ENCODE results near the gene NPAS4. TPM values are rescaled to one million over a fixed set of nuclear protein-coding genes. Genes with fewer than 3 reads are reported as not detected.
"Not testable (repeated sequence)": the region's sequence is repeated elsewhere in the genome, so short reads cannot be mapped to it uniquely, and the experiment has no call there.

NPAS4 gene
- total RNA-seq, 2 donors from 2014 or later, result 0.19 TPM; not detected in 1

DNA sequence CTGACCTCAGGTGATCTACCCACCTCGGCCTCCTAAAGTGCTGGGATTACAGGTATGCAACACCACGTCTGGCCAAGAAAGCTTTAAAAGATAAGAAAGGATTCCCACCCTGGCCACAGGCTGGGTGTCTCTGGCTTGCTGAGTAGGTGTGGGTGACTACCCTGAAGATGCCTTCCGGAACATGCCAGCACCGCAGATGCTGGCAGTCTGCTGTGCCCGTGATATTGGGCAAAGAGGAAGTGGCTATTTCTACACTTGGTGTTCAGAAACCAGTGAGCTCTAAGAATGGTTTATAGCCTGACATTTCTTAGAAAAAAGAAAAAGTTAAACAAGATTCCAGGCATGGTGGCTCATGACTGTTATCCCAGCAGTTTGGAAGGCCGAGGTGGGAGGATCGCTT is 11.8 kb downstream of the NPAS4 start:
- H3K27ac ChIP-seq, result no peak overlapping the region

DNA sequence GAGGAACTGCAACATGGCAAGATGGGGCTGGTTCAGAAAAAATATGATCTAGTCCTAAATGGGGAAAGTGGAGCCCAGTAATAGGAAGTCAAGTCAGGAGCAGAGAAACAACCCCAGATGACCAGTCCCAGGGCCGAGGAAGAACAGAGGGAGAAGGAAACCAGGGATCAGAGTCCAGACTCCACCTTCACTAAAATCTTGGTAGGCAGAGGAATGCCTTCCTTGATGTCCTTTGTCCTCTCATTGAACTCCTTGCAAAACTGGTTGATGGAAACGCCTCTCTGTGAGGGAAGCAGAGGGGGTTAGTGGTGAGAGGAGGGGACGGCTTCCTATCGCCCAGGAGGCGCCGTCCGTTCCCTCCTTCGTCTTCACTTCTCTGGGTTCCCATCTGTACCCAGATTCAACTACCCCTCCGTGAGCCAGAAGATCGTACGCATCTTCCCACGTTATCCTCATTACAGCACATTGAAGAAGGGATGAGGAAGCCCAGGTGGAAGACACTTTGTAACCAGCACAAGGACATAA is 17.2 kb downstream of the NPAS4 start:
- DNase-seq (ENCODE audit: low spot score), result no peak
- TF ChIP-seq, protein P1, sequence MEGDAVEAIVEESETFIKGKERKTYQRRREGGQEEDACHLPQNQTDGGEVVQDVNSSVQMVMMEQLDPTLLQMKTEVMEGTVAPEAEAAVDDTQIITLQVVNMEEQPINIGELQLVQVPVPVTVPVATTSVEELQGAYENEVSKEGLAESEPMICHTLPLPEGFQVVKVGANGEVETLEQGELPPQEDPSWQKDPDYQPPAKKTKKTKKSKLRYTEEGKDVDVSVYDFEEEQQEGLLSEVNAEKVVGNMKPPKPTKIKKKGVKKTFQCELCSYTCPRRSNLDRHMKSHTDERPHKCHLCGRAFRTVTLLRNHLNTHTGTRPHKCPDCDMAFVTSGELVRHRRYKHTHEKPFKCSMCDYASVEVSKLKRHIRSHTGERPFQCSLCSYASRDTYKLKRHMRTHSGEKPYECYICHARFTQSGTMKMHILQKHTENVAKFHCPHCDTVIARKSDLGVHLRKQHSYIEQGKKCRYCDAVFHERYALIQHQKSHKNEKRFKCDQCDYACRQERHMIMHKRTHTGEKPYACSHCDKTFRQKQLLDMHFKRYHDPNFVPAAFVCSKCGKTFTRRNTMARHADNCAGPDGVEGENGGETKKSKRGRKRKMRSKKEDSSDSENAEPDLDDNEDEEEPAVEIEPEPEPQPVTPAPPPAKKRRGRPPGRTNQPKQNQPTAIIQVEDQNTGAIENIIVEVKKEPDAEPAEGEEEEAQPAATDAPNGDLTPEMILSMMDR (IDR thresholded peaks at IDR 0.05), result no peak
- H3K36me3 ChIP-seq, result peaks cover 18% of the 10 kb centered on the region
- H3K27me3 ChIP-seq, result no peaks in the 10 kb centered on the region
- H3K4me3 ChIP-seq, result peak overlapping the region; percentile 71 to 80
- peaks cover 0 to 10% of the 10 kb centered on the region in 2 donors for H3K4me1 ChIP-seq
- peaks cover 0 to 3% of the 10 kb centered on the region in 2 donors for H3K9me3 ChIP-seq
- H3K27ac ChIP-seq, result peak overlapping the region; percentile 70 to 89

More for the DNA sequence above, 11.8 kb downstream of the NPAS4 start:
- peaks cover 0 to 2% of the 10 kb centered on the region in 2 donors for H3K4me1 ChIP-seq
- H3K9me3 ChIP-seq, result no peaks in the 10 kb centered on the region
- H3K36me3 ChIP-seq, result peaks cover 18% of the 10 kb centered on the region
- H3K27me3 ChIP-seq, result no peaks in the 10 kb centered on the region
- no peak overlapping the region for H3K4me3 ChIP-seq
- no peak for DNase-seq (ENCODE audit: low spot score)
- TF ChIP-seq, protein P1 (IDR thresholded peaks at IDR 0.05), result no peak

DNA sequence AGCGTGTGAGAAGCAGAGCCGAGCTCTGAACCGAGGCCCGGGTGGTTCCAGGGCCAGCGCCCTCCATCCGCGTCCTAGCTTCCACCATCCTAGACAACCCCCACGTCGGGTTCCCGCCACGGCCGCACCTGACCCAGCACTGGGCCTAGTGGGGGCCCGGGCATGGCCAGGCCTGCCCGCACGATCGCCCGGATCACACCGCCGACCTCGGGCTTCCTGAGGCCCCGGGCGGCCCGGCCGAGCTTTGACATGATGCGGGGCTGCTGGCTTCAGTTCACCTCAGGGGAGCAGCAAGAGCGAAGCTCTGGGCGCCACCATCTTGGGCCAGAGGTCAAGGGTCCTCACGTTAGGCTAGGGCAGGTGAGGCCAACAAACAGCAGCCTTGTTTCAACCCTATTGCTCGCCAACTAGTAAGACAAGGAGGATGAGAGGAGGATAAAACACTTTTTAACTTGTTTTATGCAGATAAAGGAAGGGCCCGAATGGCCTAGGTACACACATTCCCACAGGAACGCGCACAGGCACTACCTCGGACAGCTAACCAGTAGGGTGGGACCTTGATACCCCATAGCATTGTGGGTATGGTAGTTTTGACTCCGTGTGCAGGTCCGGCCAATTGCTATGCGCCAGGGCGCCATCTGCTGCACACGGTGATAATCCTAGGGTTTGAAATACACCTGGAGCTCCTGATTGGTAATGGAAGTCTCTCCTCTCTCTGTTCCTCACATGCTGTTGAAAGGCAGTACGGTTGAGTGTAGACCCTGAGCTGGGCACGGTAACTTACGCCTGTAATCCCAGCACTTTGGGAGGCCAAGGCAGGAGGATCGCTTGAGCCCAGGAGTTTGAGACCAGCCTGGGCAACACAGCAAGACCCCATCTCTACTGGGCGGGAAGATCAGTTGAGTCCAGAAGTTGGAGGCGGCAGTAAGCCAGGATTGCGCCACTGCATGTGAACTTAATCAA is 17.9 kb downstream of the NPAS4 start, which contains the start of gene MRPL11:
Gene MRPL11 (minus strand): TSS at position 345 of the 963 bp plus-strand sequence. CDS start 94 bp downstream, at position 251.
- peak; percentile 83 for DNase-seq (ENCODE audit: low spot score)
- H3K27ac ChIP-seq, result peak within 1 kb of the TSS; percentile 70 to 89
- H3K9me3 ChIP-seq, result peaks cover 0 to 11% of the 10 kb centered on the region in 2 donors
- TF ChIP-seq, protein P1 (IDR thresholded peaks at IDR 0.05), result peak; percentile 57 to 81
- peaks cover 18% of the 10 kb centered on the region for H3K36me3 ChIP-seq
- H3K4me1 ChIP-seq, result peaks cover 0 to 10% of the 10 kb centered on the region in 2 donors
- H3K4me3 ChIP-seq, result peak within 1 kb of the TSS; percentile 71 to 80
- H3K27me3 ChIP-seq, result no peaks in the 10 kb centered on the region

DNA sequence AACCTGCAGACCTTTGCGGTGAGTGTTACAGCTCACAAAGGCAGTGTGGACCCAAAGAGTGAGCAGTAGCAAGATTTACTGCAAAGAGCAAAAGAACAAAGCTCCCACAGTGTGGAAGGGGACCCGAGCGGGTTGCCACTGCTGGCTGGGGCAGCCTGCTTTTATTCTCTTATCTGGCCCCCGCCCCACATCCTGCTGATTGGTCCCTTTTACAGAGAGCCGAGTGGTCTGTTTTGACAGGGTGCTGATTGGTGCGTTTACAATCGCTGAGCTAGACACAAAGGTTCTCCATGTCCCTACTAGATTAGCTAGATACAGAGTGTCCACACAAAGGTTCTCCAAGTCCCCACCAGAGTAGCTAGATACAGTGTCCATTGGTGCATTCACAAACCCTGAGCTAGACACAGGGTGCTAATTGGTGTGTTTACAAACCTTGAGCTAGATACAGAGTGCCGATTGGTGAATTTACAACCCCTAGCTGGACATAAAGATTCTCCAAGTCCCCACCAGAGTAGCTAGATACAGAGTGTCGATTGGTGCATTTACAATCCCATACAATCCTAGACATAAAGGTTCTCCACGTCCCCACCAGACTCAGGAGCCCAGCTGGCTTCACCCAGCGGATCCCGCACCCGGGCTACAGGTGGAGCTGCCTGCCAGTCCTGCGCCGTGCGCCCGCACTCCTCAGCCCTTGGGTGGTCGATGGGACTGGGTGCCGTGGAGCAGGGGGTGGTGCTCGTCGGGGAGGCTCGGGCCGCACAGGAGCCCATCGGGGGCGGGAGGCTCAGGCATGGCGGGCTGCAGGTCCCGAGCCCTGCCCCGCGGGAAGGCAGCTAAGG is 19.5 kb downstream of the NPAS4 start:
- Histone ChIP-seq H3K36me3 (peaks cover 11% of the 10 kb centered on the region), H3K9me3 (peaks cover 0 to 14% of the 10 kb centered on the region in 2 donors)
- not testable (repeated sequence) for H3K27me3 ChIP-seq; H3K4me1 ChIP-seq; H3K4me3 ChIP-seq; DNase-seq (ENCODE audit: low spot score); H3K27ac ChIP-seq

DNA sequence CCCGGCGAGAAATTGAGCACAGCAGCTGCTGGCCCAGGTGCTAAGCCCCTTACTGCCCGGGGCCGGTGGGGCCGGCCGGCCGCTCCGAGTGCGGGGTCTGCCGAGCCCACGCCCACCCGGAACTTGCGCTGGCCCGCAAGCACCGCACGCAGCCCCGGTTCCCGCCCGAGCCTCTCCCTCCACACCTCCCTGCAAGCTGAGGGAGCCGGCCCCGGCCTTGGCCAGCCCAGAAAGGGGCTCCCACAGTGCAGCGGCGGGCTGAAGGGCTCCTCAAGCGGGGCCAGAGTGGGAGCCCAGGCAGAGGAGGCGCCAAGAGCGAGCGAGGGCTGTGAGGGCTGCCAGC is 20.1 kb downstream of the NPAS4 start:
- peaks cover 0 to 14% of the 10 kb centered on the region in 2 donors for H3K9me3 ChIP-seq
- not testable (repeated sequence) for H3K36me3 ChIP-seq; H3K27me3 ChIP-seq; H3K27ac ChIP-seq; H3K4me1 ChIP-seq; DNase-seq (ENCODE audit: low spot score); H3K4me3 ChIP-seq

DNA sequence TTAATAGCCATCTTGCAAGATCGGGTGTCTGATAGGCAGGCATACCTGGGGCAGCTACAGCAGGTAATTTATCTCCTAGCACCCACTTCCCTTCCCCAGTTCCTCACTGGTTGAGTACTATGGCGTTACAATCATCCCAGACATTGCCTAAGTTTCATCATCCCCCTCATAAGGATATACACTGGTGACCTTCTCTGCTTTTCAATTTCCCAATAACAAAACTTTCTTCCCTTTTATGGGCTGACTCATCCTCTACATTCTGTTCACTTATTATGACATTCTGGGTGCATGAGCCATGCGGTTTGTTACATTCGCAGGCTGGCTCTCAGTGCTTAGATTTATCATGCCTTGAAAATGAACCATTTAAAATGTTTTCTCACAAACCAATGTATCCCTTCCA is 22.8 kb downstream of the NPAS4 start:
- H3K27me3 ChIP-seq, result no peaks in the 10 kb centered on the region

More for the DNA sequence above, 22.8 kb downstream of the NPAS4 start:
- Histone ChIP-seq H3K4me1 (no peaks in the 10 kb centered on the region), H3K27ac (no peak overlapping the region), H3K9me3 (peaks cover 0 to 14% of the 10 kb centered on the region in 2 donors), H3K36me3 (no peaks in the 10 kb centered on the region), H3K4me3 (no peak overlapping the region)
- no peak for DNase-seq (ENCODE audit: low spot score)
- TF ChIP-seq, protein P1 (IDR thresholded peaks at IDR 0.05), result no peak
